T-helper 2 cell treated with Interferon-gamma antibody and Interleukin-4, amounts not matched to agents 5 μg/mL and 100 μg/mL, for 36 hours (primary cell): ENCODE measurements around the gene LCTL.
"Not testable (repeated sequence)": the region's sequence is repeated elsewhere in the genome, so short reads cannot be mapped to it uniquely, and the experiment has no call there.

Experiments
- DNase-seq: peaks from one replicate; pipeline ENCODE4 v3.0.0; 2021; ENCODE audit warnings: low spot score
- H3K27ac Mint-ChIP-seq: one replicate; pipeline ENCODE4 v1.8.0; 2021; ENCODE audit warnings: mild to moderate bottlenecking, mixed read lengths
- H3K27me3 Mint-ChIP-seq: one replicate; pipeline ENCODE4 v1.8.0; 2021; ENCODE audit warnings: low read depth, mixed read lengths
- H3K36me3 Mint-ChIP-seq: one replicate; pipeline ENCODE4 v1.8.0; 2021; ENCODE audit warnings: low read depth, mixed read lengths
- H3K4me1 Mint-ChIP-seq: one replicate; pipeline ENCODE4 v1.8.0; 2021; ENCODE audit warnings: low read depth, mixed read lengths
- H3K4me3 Mint-ChIP-seq: one replicate; pipeline ENCODE4 v1.8.0; 2022; ENCODE audit warnings: mild to moderate bottlenecking, moderate library complexity, mixed read lengths
- H3K9me3 Mint-ChIP-seq: one replicate; pipeline ENCODE4 v1.8.0; 2021; ENCODE audit warnings: mixed read lengths

Gene LCTL

GRCh38 chr15:66595931-66596545 lies 30.2 kb upstream of the LCTL start:
- no peak for DNase-seq
- no peaks in the 10 kb centered on the region for H3K27me3 Mint-ChIP-seq
- no peak overlapping the region for H3K4me3 Mint-ChIP-seq
- no peak overlapping the region for H3K27ac Mint-ChIP-seq
- H3K9me3 Mint-ChIP-seq: no peaks in the 10 kb centered on the region
- H3K36me3 Mint-ChIP-seq: no peaks in the 10 kb centered on the region
- peaks cover 9% of the 10 kb centered on the region for H3K4me1 Mint-ChIP-seq

DNA sequence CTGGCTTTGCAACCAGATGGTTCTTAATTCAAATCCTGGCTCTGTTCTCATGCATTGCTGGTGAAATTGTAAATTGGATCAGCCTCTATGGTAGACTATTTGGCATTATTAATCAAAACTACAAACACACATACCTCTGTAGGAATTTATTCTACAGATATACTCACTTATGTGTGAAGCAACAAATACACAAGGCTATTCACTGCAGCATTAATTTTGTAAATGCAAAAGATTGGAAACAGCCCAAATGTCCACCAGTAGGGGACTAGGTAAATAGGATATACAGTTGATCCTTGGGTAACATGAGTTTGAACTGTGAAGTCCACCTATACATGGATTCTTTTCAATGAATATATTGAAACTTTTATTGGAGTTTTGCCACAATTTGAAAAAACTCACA lies 29.5 kb upstream of the LCTL start:
- peaks cover 9% of the 10 kb centered on the region for H3K4me1 Mint-ChIP-seq
- H3K27ac Mint-ChIP-seq: no peak overlapping the region
- no peaks in the 10 kb centered on the region for H3K36me3 Mint-ChIP-seq
- H3K4me3 Mint-ChIP-seq: no peak overlapping the region
- no peaks in the 10 kb centered on the region for H3K9me3 Mint-ChIP-seq
- DNase-seq: no peak
- no peaks in the 10 kb centered on the region for H3K27me3 Mint-ChIP-seq

GRCh38 chr15:66594836-66595235 lies 29.0 kb upstream of the LCTL start:
- Mint-ChIP-seq H3K9me3 (no peaks in the 10 kb centered on the region), H3K27me3 (no peaks in the 10 kb centered on the region), H3K27ac (no peak overlapping the region), H3K4me1 (peaks cover 9% of the 10 kb centered on the region), H3K36me3 (no peaks in the 10 kb centered on the region), H3K4me3 (no peak overlapping the region)
- no peak for DNase-seq

DNA sequence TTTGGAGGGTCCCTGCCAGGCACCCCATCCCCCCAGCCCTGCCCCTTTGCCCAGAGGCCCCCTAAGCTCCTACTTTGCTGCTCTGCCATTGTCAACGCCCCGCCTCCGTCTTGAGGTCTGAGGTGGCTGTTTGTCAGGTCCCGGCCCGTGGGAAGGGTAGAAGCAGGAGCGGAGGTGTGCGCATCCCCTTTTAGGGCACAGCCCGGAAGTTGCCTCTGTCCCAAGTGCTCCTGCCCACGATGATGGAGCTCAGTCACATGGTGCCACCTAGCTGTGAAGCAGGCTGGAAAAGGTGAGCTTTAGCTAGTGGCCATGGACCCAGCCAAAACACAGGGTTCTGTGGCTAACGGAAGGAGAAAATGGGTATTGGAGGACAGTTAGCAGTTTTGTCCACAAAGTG lies 28.5 kb upstream of the LCTL start:
- Mint-ChIP-seq H3K9me3 (no peaks in the 10 kb centered on the region), H3K27me3 (no peaks in the 10 kb centered on the region), H3K36me3 (no peaks in the 10 kb centered on the region), H3K4me1 (peaks cover 9% of the 10 kb centered on the region), H3K4me3 (no peak overlapping the region), H3K27ac (no peak overlapping the region)
- no peak for DNase-seq

DNA sequence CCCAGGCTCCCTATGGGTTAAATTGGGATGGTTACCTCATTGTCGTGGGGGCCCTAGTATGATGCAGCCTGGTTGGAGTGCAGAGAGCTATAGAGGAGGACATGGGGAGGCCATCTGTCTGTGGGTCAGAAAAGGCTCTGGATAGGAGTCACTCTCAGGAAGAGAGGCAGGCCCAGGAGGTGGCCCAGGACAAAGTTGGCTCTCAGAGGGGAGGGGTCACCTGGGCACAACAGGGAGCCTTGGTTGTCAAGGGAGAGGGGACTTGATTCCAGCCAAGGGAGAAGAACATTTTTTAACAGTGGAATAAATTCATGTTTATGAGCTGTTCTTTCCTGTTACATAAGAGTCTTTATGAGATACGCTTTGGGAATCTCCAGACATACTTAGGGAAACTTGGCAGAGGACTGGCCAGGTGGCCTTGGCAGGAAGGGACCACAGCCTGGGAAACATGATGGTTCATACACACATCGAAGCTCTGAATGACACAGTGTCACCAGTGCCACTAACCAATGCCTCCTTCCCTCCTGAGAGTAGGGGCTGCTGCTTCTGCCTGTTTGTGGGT lies 27.5 kb upstream of the LCTL start:
- Mint-ChIP-seq H3K27ac (no peak overlapping the region), H3K4me1 (peaks cover 5% of the 10 kb centered on the region), H3K27me3 (no peaks in the 10 kb centered on the region), H3K9me3 (no peaks in the 10 kb centered on the region), H3K4me3 (no peak overlapping the region), H3K36me3 (no peaks in the 10 kb centered on the region)
- no peak for DNase-seq

- Mint-ChIP-seq H3K27ac (no peak overlapping the region), H3K27me3 (no peaks in the 10 kb centered on the region), H3K4me3 (no peak overlapping the region), H3K9me3 (no peaks in the 10 kb centered on the region), H3K4me1 (no peaks in the 10 kb centered on the region), H3K36me3 (no peaks in the 10 kb centered on the region)
- no peak for DNase-seq
These were observed 26.9 kb upstream of the LCTL start for GRCh38 chr15:66592505-66593218.

- H3K27me3 Mint-ChIP-seq: no peaks in the 10 kb centered on the region
- no peak overlapping the region for H3K4me3 Mint-ChIP-seq
- H3K36me3 Mint-ChIP-seq: no peaks in the 10 kb centered on the region
- no peaks in the 10 kb centered on the region for H3K9me3 Mint-ChIP-seq
- H3K27ac Mint-ChIP-seq: no peak overlapping the region
- no peaks in the 10 kb centered on the region for H3K4me1 Mint-ChIP-seq
- no peak for DNase-seq
These were observed 25.6 kb upstream of the LCTL start for GRCh38 chr15:66591322-66591862.

DNA sequence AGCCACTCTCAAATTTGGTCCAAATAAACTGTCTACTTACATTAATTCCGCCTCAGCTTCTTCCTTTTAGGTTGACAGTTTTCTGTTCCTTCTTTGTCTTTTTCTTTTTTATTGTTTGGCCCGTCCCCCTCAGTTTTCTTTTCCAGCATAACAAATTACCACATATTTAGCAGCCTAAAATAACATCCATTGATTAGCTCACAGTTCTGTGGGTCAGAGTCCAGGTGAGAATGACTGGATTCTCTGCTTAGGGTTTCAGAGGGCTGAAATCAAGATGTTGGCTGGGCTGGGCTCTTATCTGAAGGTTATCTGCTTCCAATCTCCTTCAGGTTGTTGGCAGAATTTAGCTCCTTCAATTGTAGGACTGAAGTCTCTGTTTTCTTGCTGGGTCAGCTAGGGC lies 24.6 kb upstream of the LCTL start:
- H3K27me3 Mint-ChIP-seq: no peaks in the 10 kb centered on the region
- no peaks in the 10 kb centered on the region for H3K4me1 Mint-ChIP-seq
- H3K36me3 Mint-ChIP-seq: no peaks in the 10 kb centered on the region
- DNase-seq: no peak
- no peak overlapping the region for H3K27ac Mint-ChIP-seq
- H3K9me3 Mint-ChIP-seq: no peaks in the 10 kb centered on the region
- H3K4me3 Mint-ChIP-seq: no peak overlapping the region

GRCh38 chr15:66589429-66589828 lies 23.6 kb upstream of the LCTL start:
- H3K27ac Mint-ChIP-seq, H3K4me3 Mint-ChIP-seq, DNase-seq, H3K27me3 Mint-ChIP-seq, H3K4me1 Mint-ChIP-seq, H3K36me3 Mint-ChIP-seq, H3K9me3 Mint-ChIP-seq: not testable (repeated sequence)

DNA sequence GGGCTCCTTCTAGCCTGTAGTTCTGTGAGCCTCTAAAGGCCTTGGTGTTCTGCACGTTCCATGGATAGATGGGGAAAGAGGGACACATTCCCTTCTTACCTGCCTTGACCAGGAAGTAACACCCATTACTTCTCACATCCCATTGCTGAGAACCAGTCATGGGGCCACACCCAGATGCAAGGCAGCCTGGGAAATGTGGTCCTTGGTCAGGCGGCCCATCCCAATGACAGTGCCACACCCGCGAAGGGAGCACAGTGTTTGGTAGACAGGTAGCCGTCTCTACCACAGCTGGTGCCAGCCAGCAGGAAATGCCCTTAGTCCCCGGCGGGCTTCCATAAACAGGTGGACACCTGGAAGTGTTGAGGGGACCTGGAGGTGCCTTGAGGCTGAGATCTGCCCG lies 23.2 kb upstream of the LCTL start:
- Mint-ChIP-seq H3K27me3 (no peaks in the 10 kb centered on the region), H3K4me1 (no peaks in the 10 kb centered on the region), H3K9me3 (no peaks in the 10 kb centered on the region), H3K36me3 (no peaks in the 10 kb centered on the region), H3K27ac (no peak overlapping the region), H3K4me3 (no peak overlapping the region)
- no peak for DNase-seq

DNA sequence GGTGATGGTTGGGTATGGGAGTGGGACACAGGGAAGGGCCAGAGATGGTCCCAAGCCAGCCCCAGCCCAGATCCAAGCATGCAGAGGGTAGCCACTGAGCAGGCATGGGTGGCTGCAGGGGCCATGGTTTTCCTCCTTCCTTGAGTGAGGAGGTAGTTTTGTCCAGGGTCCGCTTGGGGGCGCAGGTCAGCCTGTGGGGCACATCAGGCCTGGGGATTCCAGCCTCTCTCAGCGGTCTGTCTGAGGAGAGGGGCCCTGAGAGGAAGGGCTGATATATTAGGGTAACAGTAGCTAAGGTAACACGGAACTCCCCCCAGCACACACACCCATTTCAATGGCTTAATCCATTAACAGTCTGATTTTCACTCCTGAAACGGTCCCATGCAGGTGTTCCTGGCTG lies 22.7 kb upstream of the LCTL start:
- DNase-seq: no peak
- H3K27me3 Mint-ChIP-seq: no peaks in the 10 kb centered on the region
- no peaks in the 10 kb centered on the region for H3K36me3 Mint-ChIP-seq
- H3K4me3 Mint-ChIP-seq: no peak overlapping the region
- no peaks in the 10 kb centered on the region for H3K4me1 Mint-ChIP-seq
- H3K27ac Mint-ChIP-seq: no peak overlapping the region
- H3K9me3 Mint-ChIP-seq: no peaks in the 10 kb centered on the region

- no peak for DNase-seq
- H3K9me3 Mint-ChIP-seq: no peaks in the 10 kb centered on the region
- no peak overlapping the region for H3K4me3 Mint-ChIP-seq
- no peaks in the 10 kb centered on the region for H3K36me3 Mint-ChIP-seq
- H3K4me1 Mint-ChIP-seq: no peaks in the 10 kb centered on the region
- no peak overlapping the region for H3K27ac Mint-ChIP-seq
- no peaks in the 10 kb centered on the region for H3K27me3 Mint-ChIP-seq
These were observed 22.0 kb upstream of the LCTL start for GRCh38 chr15:66587749-66588148.

DNA sequence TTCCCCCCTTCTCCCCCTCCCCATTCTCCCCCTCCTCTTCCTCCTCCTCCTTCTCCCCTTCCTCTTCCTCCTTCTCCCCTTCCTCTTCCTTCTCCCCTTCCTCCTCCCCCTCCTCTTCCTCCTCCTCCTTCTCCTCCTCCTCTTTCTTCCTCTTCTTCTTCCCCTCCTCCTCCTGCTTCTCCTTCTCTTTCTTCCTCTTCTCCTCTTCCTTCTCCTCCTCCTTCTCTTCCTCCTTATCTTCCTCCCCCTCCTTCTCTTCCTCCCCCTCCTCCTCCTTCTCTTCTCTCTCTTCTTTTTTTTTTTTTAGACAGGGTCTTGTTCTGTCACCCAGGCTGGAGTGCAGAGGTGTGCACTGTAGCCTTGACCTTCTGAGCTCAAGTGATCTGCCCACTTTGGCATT lies 21.2 kb upstream of the LCTL start:
- no peak overlapping the region for H3K4me3 Mint-ChIP-seq
- no peaks in the 10 kb centered on the region for H3K4me1 Mint-ChIP-seq
- H3K36me3 Mint-ChIP-seq: no peaks in the 10 kb centered on the region
- H3K9me3 Mint-ChIP-seq: no peaks in the 10 kb centered on the region
- H3K27me3 Mint-ChIP-seq: no peaks in the 10 kb centered on the region
- no peak for DNase-seq
- H3K27ac Mint-ChIP-seq: no peak overlapping the region

- Mint-ChIP-seq H3K27ac (no peak overlapping the region), H3K36me3 (no peaks in the 10 kb centered on the region), H3K9me3 (no peaks in the 10 kb centered on the region)
These were observed 20.6 kb upstream of the LCTL start for GRCh38 chr15:66586155-66586976.

More at GRCh38 chr15:66586155-66586976, 20.6 kb upstream of the LCTL start:
- no peaks in the 10 kb centered on the region for H3K4me1 Mint-ChIP-seq
- H3K27me3 Mint-ChIP-seq: no peaks in the 10 kb centered on the region
- H3K4me3 Mint-ChIP-seq: no peak overlapping the region
- DNase-seq: no peak
